ENCODE data around the gene FAM209A.
"Not testable (repeated sequence)": the region's sequence is repeated elsewhere in the genome, so short reads cannot be mapped to it uniquely, and the experiment has no call there.

Gene FAM209A

GRCh38 chr20:56537997-56538396, 13.5 kb downstream of the FAM209A start:
- DNase-seq (ENCODE audit: low read depth in 2 of 2, low spot score in 1 of 2): no peak

- DNase-seq (ENCODE audit: low read depth in 2 of 2, low spot score in 1 of 2): no peak
Measured at GRCh38 chr20:56540415-56540814, 15.9 kb downstream of the FAM209A start.

- DNase-seq (ENCODE audit: low read depth in 2 of 2, low spot score in 1 of 2): no peak
Measured at GRCh38 chr20:56542489-56543030, 18.0 kb downstream of the FAM209A start.

- DNase-seq (ENCODE audit: low read depth in 2 of 2, low spot score in 1 of 2): no peak
Measured at GRCh38 chr20:56551571-56551970, 27.0 kb downstream of the FAM209A start.

- DNase-seq (ENCODE audit: low read depth in 2 of 2, low spot score in 1 of 2): no peak
Measured at GRCh38 chr20:56552911-56553629, 28.5 kb downstream of the FAM209A start.

- DNase-seq (ENCODE audit: low read depth in 2 of 2, low spot score in 1 of 2): no peak
Measured at GRCh38 chr20:56554869-56555268, 30.3 kb downstream of the FAM209A start.

GRCh38 chr20:56558968-56559367, 34.4 kb downstream of the FAM209A start:
- no peak for DNase-seq (ENCODE audit: low read depth in 2 of 2, low spot score in 1 of 2)

GRCh38 chr20:56564526-56564925, 40.0 kb downstream of the FAM209A start:
- DNase-seq (ENCODE audit: low read depth in 2 of 2, low spot score in 1 of 2): not testable (repeated sequence)

- no peak for DNase-seq (ENCODE audit: low read depth in 2 of 2, low spot score in 1 of 2)
Measured at GRCh38 chr20:56565511-56565910, 41.0 kb downstream of the FAM209A start.

- DNase-seq (ENCODE audit: low read depth in 2 of 2, low spot score in 1 of 2): no peak
Measured at GRCh38 chr20:56566621-56567020, 42.1 kb downstream of the FAM209A start.

- DNase-seq (ENCODE audit: low read depth in 2 of 2, low spot score in 1 of 2): no peak
Measured at GRCh38 chr20:56570832-56571231, 46.3 kb downstream of the FAM209A start.

- no peak for DNase-seq (ENCODE audit: low read depth in 2 of 2, low spot score in 1 of 2)
Measured at GRCh38 chr20:56572172-56572571, 47.6 kb downstream of the FAM209A start.

GRCh38 chr20:56573986-56574385, 49.4 kb downstream of the FAM209A start:
- DNase-seq (ENCODE audit: low read depth in 2 of 2, low spot score in 1 of 2): no peak

- DNase-seq (ENCODE audit: low read depth in 2 of 2, low spot score in 1 of 2): no peak
Measured at GRCh38 chr20:56574531-56575142, 50.1 kb downstream of the FAM209A start.

- DNase-seq (ENCODE audit: low read depth in 2 of 2, low spot score in 1 of 2): no peak
Measured at GRCh38 chr20:56575157-56575556, 50.6 kb downstream of the FAM209A start.
